IPS-15b (cell line): Measurements from ENCODE around the gene TMEM209.

Source experiments
- H3K27me3 ChIP-seq: one replicate; pipeline ENCODE4 v1.6.1; 2013; ENCODE audit warnings: low read length; ENCODE audit not compliant: control insufficient read depth, insufficient read depth
- H3K36me3 ChIP-seq: one replicate; pipeline ENCODE4 v1.6.1; 2013; ENCODE audit warnings: low read length; ENCODE audit not compliant: control insufficient read depth, insufficient read depth
- H3K4me1 ChIP-seq: one replicate; pipeline ENCODE4 v1.6.1; 2013; ENCODE audit warnings: mild to moderate bottlenecking, low read length; ENCODE audit not compliant: control insufficient read depth, insufficient read depth
- H3K4me3 ChIP-seq: one replicate; pipeline ENCODE4 v1.5.1; 2013; ENCODE audit warnings: low read depth, low read length
- H3K9ac ChIP-seq: one replicate; pipeline ENCODE4 v1.6.1; 2013; ENCODE audit warnings: low read depth, mild to moderate bottlenecking, low read length
- H3K9me3 ChIP-seq: one replicate; pipeline ENCODE4 v1.6.1; 2013; ENCODE audit warnings: mild to moderate bottlenecking, low read length; ENCODE audit not compliant: control insufficient read depth, insufficient read depth

Gene TMEM209

DNA sequence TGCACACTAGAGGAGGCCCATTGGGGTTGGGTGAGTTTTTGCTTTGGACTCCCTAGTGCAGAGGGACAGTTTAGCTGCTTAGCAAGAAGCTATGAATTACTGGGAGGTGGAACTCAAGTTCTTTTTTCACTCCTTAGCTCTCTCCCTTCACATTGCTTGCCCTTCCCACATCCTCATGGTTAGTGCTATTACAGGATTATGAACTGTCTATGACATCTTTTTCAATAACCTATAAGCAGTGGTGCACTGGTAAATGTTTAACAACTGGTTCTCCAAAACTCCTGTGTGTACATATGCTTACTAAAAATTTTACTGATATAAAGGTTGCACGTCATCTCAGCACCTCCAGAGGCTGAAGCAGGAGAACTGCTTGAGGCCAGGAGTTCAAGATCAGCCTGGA, 8.6 kb upstream of the TMEM209 start:
- no peak overlapping the region for H3K4me3 ChIP-seq
- H3K9ac ChIP-seq = no peak overlapping the region

DNA sequence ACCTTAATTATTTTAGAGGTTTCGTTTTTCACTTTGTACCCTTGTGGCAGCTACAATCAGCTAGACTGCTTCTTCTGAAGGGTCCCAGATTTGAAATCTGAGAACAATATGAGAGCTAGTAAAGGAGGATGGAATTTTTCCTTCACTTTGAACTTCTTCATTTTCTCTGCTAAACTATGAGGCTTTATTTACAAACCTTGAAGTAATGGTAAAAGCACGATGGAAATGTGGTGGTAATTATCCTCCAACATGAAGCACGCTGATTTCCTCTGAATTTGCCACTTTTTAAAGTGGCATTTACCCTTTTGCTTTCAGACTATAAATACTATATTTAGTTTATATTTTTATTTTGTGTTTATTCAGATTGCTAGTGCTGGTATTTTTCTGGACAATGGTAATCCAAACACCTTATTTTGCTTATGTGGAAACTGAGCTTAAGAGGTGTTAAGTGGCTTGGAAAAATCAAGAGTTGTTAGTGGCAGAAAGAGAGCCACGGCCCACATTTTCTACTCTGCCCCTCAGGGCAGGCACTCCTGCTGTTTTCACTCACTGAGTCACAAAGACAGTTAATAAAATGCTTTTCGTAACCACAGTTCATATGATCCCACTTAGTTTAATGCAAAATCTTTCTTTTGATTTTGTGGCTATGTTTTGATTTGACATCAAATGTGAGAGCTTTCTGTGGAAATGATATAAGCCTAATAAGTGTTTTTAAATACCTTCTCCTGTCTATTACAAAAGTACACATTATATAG, 5.2 kb upstream of the TMEM209 start:
- Histone ChIP-seq H3K36me3 (no peaks in the 10 kb centered on the region), H3K27me3 (no peaks in the 10 kb centered on the region), H3K9ac (no peak overlapping the region), H3K4me1 (no peaks in the 10 kb centered on the region), H3K4me3 (no peak overlapping the region), H3K9me3 (no peaks in the 10 kb centered on the region)

More for the DNA sequence above, 8.6 kb upstream of the TMEM209 start:
- Histone ChIP-seq H3K9me3 (no peaks in the 10 kb centered on the region), H3K27me3 (no peaks in the 10 kb centered on the region), H3K4me1 (no peaks in the 10 kb centered on the region), H3K36me3 (no peaks in the 10 kb centered on the region)

DNA sequence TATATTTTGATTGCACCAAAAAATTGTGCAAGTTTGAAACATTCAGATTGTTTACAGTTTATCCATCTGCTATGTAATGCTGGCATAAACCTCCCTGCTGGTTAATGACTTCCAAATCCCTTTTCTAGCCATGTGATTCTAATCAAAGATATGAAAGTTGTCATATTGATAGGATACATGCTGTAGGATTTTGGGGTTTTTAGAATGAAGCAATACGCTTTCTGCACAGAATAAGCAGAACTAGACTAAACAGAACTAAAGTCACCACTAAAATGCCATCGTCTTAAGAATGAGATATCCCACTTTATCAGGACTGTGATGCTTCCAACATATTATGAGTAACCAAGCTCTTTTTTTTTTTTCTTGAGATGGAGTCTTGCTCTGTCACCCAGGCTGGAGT, 3.3 kb upstream of the TMEM209 start:
- Histone ChIP-seq H3K9ac (no peak overlapping the region), H3K36me3 (peaks cover 2% of the 10 kb centered on the region)

DNA sequence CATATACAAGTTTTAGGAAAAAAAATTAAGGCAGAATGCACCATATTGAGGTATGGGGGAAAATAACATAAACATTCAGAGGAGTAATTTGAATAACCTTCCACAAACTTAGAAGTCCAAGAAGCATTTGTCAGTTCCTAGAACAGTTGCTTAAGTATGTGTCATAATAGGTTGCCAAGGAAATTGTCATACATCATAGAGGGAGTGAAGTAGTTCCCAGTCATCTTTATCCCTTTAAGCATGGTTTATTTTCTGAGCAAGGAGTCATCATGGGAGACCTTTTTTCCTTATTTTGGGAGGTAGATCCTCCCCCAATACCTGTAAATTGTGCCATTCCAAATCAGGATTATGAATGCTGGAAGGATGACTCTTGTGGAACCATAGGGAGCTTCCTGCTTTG, 2.4 kb upstream of the TMEM209 start, which contains the start of gene SSMEM1:
TSS of gene SSMEM1 (plus strand) at position 219 of the 400 bp plus-strand sequence. CDS start at position 270, 51 bp downstream.
- H3K9me3 ChIP-seq = no peaks in the 10 kb centered on the region
- H3K9ac ChIP-seq = no peak within 1 kb of the TSS
- H3K4me3 ChIP-seq = no peak within 1 kb of the TSS
- peaks cover 2% of the 10 kb centered on the region for H3K36me3 ChIP-seq
- H3K27me3 ChIP-seq = no peaks in the 10 kb centered on the region
- H3K4me1 ChIP-seq = no peaks in the 10 kb centered on the region

More for the DNA sequence above, 3.3 kb upstream of the TMEM209 start:
- Histone ChIP-seq H3K4me3 (no peak overlapping the region), H3K4me1 (no peaks in the 10 kb centered on the region), H3K27me3 (no peaks in the 10 kb centered on the region), H3K9me3 (no peaks in the 10 kb centered on the region)

DNA sequence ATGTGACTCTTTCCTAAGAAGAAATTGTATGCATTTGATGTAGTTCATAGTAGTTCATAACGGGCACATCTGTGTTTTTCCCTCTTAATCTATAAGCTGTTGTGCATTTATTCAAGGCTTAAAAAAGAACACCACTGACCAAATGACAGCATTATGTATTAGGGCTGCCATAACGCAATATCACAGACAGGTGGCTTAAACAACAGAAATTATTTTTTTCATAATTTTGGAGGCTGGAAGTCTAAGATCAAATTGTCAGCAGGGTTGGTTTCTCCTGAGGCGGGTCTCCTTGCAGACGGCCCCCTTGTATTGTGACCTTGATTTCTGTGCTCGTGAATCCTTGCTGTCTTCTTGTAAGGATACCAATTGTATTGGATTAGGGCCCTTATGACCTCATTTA, 1.8 kb upstream of the TMEM209 start:
- Histone ChIP-seq H3K4me1 (no peaks in the 10 kb centered on the region), H3K9ac (no peak overlapping the region), H3K36me3 (peaks cover 5% of the 10 kb centered on the region), H3K4me3 (no peak overlapping the region), H3K9me3 (no peaks in the 10 kb centered on the region), H3K27me3 (no peaks in the 10 kb centered on the region)

DNA sequence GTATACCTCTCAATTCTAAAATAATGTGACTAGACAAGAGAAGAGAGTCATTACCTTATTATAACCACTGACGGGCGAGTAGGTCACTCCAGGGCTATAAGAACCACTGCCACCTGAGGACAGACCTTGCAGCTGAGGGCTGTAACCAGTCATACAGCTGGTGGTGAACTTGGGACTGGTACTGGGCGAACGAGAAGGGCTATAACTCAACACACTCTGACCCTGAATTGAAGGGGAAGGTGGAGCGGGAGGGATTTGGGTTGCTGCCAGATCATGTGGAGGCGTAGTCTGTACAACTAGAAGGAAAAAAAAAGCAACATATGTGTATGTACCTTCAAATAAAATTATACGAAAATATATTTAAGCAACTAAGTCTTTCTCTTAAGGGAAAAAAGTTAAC, 3.4 kb downstream of the TMEM209 start:
- H3K4me3 ChIP-seq = no peak overlapping the region
- H3K27me3 ChIP-seq = no peaks in the 10 kb centered on the region
- H3K9ac ChIP-seq = no peak overlapping the region
- no peaks in the 10 kb centered on the region for H3K9me3 ChIP-seq
- H3K4me1 ChIP-seq = no peaks in the 10 kb centered on the region
- H3K36me3 ChIP-seq = peaks cover 16% of the 10 kb centered on the region

DNA sequence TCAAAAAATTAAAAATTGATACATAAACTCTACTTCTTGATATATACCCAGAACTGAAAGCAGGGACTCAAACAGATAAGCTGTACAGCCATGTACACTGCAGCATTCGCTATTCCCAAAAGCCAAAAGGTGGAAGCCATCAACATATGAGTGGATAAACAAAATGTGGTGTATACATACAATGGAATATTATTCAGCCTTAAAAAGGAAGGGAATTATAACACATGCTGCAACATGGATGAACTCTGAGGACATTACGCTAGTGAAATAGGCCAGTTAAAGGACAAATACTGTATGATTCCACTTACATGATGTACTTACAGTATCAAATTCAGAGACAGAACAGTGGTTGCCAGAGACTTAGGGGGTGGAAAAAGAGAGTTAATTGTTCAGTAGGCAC, 8.1 kb downstream of the TMEM209 start:
- no peaks in the 10 kb centered on the region for H3K27me3 ChIP-seq
- H3K9ac ChIP-seq = no peak overlapping the region
- no peaks in the 10 kb centered on the region for H3K9me3 ChIP-seq
- no peaks in the 10 kb centered on the region for H3K4me1 ChIP-seq
- peaks cover 12% of the 10 kb centered on the region for H3K36me3 ChIP-seq
- H3K4me3 ChIP-seq = no peak overlapping the region

DNA sequence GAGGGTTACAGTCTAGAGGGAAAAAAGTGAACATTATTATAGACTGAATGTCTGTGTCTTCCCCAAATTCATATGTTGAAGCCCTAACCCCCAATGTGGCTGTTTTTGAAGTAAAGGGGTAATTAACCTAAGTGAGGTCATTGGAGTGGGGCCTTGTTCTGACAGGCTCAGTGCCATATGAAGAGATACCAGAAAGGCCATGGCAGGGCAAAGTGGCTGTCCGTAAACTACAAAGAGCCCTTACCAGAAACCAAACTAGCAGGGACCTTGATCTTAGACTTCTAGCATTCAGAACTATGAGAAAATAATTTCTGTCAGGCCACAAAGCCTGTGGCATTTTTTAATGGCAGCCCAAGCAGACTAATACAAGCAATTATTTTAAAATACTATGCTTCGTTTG, 8.7 kb downstream of the TMEM209 start:
- Histone ChIP-seq H3K36me3 (peaks cover 7% of the 10 kb centered on the region), H3K4me1 (no peaks in the 10 kb centered on the region), H3K9ac (no peak overlapping the region), H3K27me3 (no peaks in the 10 kb centered on the region), H3K4me3 (no peak overlapping the region), H3K9me3 (no peaks in the 10 kb centered on the region)

DNA sequence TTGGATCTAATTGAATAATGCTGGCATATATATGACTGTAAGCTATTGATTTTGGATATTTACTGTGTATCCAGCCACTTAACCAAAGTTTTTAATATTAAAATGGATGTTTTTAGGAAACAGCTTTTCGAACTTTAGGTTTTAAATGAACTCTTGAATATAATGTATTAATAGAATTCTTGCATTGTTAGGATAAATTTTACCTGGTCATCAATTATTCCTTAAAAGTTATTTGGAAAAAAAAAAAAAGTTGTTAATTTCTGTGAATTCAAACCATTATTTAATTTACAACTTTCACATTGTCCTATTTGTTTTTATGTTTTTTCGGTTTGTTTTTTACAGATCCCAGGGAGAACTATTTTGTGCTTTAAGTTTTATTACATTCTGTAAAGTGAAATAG, 9.8 kb downstream of the TMEM209 start:
- Histone ChIP-seq H3K27me3 (no peaks in the 10 kb centered on the region), H3K9me3 (no peaks in the 10 kb centered on the region), H3K4me3 (no peak overlapping the region), H3K9ac (no peak overlapping the region), H3K4me1 (no peaks in the 10 kb centered on the region), H3K36me3 (peaks cover 3% of the 10 kb centered on the region)

DNA sequence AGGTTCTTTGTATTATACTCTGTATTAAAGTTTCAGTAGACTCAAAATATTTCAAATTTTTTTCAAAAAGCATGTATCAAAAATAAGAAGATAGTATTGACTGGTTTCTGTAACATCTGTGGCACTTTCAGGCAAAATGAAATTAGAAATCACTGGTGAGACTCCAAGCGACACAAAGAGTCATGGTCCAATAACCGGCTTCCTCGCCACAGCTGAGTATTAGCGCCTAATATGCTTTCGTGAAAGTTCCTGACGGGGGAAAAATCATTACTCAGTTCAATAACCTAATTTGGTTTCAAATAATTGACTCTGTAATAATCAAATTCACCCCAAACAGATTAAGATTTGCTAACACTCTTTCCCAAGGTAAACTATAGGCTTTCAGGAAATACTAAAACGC, 13.4 kb downstream of the TMEM209 start:
- H3K4me3 ChIP-seq = no peak overlapping the region
- no peaks in the 10 kb centered on the region for H3K9me3 ChIP-seq
- no peaks in the 10 kb centered on the region for H3K4me1 ChIP-seq
- H3K9ac ChIP-seq = no peak overlapping the region
- peaks cover 5% of the 10 kb centered on the region for H3K36me3 ChIP-seq
- no peaks in the 10 kb centered on the region for H3K27me3 ChIP-seq

DNA sequence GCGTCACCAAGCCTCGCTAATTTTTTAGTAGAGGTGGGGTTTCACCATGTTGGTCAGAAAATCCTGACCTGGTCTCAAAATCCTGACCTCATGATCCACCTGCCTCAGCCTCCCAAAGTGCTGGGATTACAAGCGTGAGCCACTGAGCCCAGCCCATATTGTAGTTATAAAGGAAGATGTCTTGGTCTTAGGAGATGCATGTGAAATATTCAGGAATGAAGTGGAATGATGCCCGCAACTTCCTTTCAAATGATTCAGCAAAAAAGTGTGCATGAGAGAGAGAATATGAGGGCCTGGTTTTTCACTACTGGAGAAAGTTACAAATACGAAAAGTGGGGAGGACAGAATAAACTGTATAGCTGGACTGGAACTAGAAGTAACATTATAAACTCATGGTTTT, 15.9 kb downstream of the TMEM209 start:
- Histone ChIP-seq H3K9me3 (no peaks in the 10 kb centered on the region), H3K4me1 (no peaks in the 10 kb centered on the region), H3K27me3 (no peaks in the 10 kb centered on the region), H3K9ac (no peak overlapping the region), H3K36me3 (peaks cover 9% of the 10 kb centered on the region), H3K4me3 (no peak overlapping the region)

DNA sequence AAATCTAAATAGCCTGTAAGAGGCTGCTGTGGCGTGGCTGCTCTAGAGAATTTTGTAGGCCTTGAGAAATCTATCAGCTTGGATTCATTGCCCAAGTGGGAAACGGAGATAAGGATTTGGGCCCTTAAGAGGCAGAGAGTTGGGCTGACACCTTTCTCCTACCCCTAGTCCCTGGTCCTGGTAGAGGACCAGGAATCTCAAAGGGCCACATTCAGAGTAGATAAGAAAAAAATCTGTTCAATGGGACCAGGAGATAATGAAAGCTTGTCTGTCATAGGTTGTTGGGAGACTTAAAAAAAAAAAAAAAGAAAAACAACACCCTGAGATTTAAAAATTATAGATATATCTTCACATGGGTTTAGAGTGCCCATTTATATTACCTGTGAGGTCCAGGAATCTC, 17.8 kb downstream of the TMEM209 start:
- no peak overlapping the region for H3K4me3 ChIP-seq
- no peaks in the 10 kb centered on the region for H3K27me3 ChIP-seq
- no peak overlapping the region for H3K9ac ChIP-seq
- H3K4me1 ChIP-seq = no peaks in the 10 kb centered on the region
- peaks cover 9% of the 10 kb centered on the region for H3K36me3 ChIP-seq
- H3K9me3 ChIP-seq = no peaks in the 10 kb centered on the region
